Measurements from ENCODE around the gene MYO5B.
A peak's percentile ranks its signal among the peaks of the same experiment; 100 is the strongest.
"Not testable (repeated sequence)": the region's sequence is repeated elsewhere in the genome, so short reads cannot be mapped to it uniquely, and the experiment has no call there.

Gene MYO5B

DNA sequence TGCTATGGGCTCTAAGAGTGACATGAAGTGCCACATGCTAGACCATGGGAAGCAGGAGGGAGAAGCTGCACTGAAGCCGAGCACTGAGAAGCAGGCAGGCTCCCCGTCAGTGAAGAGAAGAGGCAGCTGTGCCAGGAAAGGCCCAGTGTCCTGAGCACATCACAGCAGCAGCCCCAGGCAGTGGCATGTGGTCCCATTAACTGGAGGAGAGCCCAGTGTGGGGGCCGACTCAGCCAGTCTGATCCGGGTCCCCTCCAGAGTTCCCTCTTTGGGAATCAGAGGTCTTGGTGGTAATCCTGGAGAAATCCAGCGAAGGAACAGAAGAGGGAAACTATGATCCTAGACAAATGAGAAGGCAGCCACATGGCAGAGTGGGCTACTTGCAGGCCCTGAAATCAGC lies 284.9 kb downstream of the MYO5B start:
- DNase-seq = no peak

- no peak for DNase-seq
These were observed 287.5 kb downstream of the MYO5B start for GRCh38 chr18:49907346-49907929.

GRCh38 chr18:49905771-49906170 lies 289.2 kb downstream of the MYO5B start:
- DNase-seq = no peak

- DNase-seq = no peak
These were observed 289.9 kb downstream of the MYO5B start for GRCh38 chr18:49904871-49905555.

DNA sequence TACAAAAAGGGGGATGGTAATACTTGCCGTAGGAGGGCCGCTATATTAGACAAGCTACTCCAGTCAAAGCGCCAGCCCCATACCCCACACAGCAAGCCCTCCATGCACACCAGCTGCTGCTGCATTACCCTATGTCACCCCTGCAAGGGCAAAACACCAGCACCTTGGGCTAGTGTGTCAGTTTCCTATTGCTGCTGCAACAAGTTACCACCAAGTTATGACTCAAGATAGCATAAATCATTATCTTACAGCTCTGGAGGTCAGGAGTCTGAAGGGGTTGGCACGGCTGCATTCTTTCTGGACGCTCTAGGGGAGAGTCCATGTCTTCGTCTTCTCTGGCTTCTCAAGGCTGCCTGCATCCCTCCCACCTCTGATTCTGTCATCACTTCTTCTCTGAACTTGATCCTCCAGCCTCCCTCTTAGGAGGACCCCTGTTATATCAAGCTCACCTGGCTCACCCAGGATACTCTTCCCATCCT lies 293.0 kb downstream of the MYO5B start:
- no peak for DNase-seq

DNA sequence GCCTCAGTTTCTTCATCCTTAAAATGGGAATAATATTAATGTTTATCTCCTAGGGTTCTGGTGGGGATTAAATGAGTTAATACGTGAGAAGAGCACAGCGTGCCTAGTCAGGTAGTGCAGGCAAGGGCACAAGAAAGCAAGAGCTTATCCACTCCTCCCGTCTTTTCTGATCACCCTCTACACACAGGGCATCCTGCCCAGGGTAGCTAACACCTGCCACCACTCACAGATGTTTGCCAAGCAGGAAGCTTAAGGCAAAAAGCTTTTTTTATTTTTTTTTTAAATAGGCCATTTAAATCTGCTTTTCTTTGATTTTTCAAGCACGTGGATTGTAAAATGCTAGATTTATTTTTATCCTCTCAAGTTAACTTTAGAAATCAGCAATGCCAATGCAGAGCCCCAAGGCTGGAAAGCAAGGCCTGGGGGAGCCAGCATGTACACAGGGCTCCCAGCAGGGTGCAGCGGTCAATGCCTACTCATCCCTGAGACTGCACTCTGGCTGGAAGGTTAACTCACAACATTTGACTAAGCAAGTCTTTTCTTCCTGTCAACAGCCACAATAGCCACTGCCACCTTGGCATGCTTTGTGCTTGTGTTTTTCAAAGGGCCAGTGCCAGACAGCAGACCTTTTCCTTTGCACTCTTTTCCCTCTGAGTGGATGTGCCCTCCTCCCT lies 295.2 kb downstream of the MYO5B start:
- no peak for DNase-seq

- DNase-seq = peak; percentile 38
These were observed 296.5 kb downstream of the MYO5B start for GRCh38 chr18:49898421-49898820.

GRCh38 chr18:49894517-49895226 lies 300.3 kb downstream of the MYO5B start:
- no peak for DNase-seq

- no peak for DNase-seq
These were observed 301.9 kb downstream of the MYO5B start for GRCh38 chr18:49893036-49893435.

DNA sequence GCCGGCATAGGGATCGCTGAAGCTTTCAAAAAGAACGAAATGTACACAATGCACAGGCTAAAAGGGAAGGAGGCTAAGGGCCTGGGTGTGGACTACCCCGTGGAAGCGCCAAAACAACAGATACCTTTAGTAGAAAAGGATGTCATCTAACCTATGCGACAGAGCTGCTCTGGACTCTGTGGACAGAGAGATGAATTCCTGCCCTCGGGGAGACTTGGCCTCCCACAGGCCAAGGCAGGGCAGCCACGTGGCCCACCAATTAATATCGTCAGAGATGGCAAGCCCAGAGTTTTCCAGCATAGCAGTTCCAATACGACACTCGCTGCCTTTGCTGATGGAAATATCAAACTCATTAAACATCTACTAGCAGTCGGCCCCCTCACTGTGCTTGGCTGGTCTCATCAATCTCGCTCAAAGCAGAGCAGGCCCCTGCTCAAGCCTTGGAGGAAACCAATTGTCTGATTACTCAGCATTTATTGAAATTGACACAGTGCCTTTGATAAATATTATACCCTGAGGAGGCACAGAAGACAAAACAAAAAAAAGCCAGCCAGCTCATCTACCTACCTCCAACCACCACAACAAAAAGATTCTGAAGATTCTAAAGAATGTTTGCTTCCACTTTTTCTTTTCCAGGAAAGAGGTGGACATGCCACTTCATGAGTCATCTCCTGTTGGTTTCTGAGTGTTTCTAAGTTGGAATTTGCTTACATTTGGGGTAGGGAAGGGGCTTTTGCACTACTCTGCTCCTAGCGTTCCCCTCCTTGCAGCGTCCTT lies 302.6 kb downstream of the MYO5B start:
- no peak for DNase-seq

- no peak for DNase-seq
These were observed 304.9 kb downstream of the MYO5B start for GRCh38 chr18:49890041-49890440.

DNA sequence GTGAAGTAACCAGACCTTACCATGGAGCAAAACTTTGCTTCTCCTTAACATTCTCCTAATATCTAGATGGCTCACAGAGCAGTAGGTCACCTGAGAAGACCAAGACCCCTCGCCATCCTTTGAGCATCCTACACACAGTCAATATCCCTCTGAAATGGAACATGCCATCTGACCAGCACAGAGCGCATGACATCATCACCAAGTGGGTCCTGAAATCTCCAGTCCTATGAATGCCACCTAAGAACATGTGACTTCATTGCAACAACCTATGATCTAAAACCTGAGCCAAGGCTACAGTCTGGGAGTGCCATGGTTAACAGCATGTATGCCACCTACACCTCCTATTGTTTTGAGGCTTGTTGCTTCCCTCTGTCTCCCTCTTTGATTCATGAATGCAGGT lies 305.4 kb downstream of the MYO5B start:
- not testable (repeated sequence) for DNase-seq

GRCh38 chr18:49886891-49887764 lies 307.8 kb downstream of the MYO5B start:
- no peak for DNase-seq

DNA sequence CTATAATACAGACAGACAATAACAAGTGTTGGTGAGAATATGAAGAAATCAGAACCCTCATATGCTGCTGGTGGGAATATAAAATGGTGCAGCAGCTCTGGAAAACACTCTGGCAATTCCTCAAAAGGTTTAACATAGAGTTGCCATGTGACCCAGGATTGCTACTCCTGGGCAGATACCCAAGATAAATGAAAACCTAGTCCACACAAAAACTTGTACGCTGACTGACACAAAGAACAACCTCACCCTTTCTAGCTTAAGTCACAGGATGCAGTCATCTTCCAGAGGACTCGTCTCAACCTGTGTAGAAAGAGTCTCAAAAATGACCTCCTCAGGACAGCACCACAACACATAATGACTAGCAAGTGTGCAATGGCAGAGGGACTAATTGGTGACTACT lies 310.0 kb downstream of the MYO5B start:
- no peak for DNase-seq

- DNase-seq = no peak
These were observed 310.5 kb downstream of the MYO5B start for GRCh38 chr18:49884465-49884864.

GRCh38 chr18:49880661-49881060 lies 314.3 kb downstream of the MYO5B start:
- no peak for DNase-seq

- DNase-seq = no peak
These were observed 315.7 kb downstream of the MYO5B start for GRCh38 chr18:49879271-49879580.

DNA sequence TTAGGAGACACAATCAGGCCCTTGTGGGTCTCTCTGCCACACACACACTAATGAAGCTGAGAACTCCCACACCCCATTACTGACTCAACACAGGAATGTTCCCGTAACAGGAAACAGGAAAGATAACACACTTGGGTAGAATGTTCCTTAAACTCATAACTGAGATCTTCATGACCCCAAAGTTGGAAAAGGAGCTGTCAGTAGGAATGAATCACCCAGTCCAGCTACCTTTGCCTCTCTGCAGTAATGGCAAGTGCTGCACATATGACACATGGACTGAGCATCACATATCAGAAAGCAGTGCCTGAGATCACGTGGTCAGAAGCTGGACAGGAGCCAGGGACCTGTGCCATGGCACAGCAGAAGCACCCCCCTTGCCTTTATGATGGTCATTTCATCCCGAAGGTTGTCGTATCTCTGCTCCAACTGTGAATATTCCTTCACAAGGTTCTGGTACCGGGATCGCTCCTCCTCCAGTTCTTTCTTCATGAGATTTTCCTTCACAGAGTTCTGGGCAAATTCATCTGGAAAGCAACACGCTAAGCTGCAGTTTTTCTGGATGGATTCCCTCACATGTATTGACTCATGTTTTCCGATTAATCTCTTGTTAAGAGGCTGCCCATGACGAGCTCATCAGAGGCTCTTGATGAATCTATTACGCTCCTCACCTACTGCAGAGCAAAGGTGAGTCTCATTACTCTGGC lies 316.2 kb downstream of the MYO5B start:
- DNase-seq = no peak

- no peak for DNase-seq
These were observed 316.9 kb downstream of the MYO5B start for GRCh38 chr18:49878015-49878414.

DNA sequence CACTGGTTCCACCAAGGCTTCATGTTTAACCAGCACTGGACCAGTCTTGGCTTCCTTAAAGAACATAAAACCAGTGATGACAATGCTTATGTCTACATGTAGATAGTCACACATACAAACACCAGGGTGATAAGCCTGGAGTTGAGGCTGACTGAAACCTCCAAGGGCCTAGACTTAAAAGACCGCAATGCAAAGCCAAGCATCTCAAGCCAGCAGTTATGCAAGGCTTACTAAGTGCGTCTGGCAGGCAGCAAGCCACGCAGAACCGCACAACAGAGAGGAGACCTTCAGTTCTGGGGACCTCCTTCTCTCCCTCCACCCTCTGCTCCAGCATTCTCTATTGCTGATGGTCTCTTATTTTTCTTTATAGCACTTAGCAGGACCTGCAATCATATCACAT lies 318.4 kb downstream of the MYO5B start:
- no peak for DNase-seq

GRCh38 chr18:49875783-49876182 lies 319.2 kb downstream of the MYO5B start:
- DNase-seq = no peak

Measured in stimulated activated CD4-positive, alpha-beta T cell treated with anti-CD3 and anti-CD28 coated beads, Interleukin-1b, Interleukin-23, amount 100 ng/mL, for 48 hours (primary cell).